RPMI7951 (cell line): Measurements from ENCODE around the gene SLC25A6. TPM values are rescaled to one million over a fixed set of nuclear protein-coding genes. Genes with fewer than 3 reads are reported as not detected.
"Not testable (repeated sequence)": the region's sequence is repeated elsewhere in the genome, so short reads cannot be mapped to it uniquely, and the experiment has no call there.

ENCODE experiments used
- DNase-seq: peaks from one replicate; pipeline ENCODE4 v3.0.0-alpha.2; 2012; ENCODE audit warnings: low read depth
- total RNA-seq: library from RNA; depleted of rRNA; stranded (reverse); fragments of >200 nt; shearing (Covaris generic); gene quantifications from 2 replicates; pipeline ENCODE4 v1.2.3, GENCODE V29; 2014; rRNA removed

SLC25A6 gene
- total RNA-seq, 1 experiment from 2014 or later = 89.4 TPM

GRCh38 chrX:1354036-1355019 is 37.6 kb downstream of the SLC25A6 start:
- DNase-seq = no peak

- DNase-seq = no peak
These were observed 39.8 kb downstream of the SLC25A6 start for GRCh38 chrX:1351981-1352714.

DNA sequence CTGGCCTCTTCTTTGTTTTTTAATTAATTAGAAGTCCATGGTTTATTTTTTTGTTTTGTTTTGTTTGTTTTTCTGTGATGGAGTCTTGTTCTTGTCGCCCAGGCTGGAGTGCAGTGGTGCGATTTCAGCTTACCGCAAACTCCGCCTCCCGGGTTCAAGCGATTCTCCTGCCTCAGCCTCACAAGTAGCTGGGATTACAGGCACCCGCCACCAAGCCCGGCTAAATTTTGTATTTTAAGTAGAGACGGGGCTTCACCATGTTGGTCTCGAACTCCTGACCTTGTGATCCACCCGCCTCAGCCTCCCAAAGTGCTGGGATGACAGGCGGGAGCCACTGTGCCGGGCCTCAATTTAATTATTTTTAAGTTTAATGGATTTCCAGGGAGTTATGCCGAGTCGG is 42.3 kb downstream of the SLC25A6 start:
- not testable (repeated sequence) for DNase-seq

DNA sequence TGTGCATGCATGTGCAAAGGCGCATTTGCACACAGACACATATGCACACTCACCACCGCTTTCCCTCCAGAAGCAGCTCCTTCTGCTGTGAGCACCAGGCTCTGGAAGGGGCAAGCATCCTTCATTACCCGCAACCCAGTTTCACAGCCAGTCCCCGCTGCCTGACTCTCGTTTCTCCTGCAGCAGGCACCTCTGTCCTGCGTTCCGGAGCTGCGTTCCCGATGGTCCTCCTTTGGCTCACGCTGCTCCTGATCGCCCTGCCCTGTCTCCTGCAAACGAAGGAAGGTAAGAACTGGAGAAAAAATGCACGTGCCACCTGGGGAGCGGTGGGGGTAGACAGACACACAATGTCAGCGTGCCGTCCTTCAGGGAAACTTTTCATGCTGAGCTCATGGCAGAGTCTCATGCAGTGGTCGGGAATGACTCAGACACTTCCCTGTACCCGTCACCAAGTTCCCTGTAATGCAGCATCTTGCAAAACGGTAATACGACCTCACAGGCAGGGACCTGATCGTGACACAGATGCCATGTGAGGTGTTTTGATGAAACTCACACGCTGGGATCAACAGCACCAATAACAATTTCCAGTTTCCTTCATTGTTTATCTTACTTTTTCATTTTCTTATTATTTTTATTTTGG is 50.2 kb downstream of the SLC25A6 start:
- no peak for DNase-seq

DNA sequence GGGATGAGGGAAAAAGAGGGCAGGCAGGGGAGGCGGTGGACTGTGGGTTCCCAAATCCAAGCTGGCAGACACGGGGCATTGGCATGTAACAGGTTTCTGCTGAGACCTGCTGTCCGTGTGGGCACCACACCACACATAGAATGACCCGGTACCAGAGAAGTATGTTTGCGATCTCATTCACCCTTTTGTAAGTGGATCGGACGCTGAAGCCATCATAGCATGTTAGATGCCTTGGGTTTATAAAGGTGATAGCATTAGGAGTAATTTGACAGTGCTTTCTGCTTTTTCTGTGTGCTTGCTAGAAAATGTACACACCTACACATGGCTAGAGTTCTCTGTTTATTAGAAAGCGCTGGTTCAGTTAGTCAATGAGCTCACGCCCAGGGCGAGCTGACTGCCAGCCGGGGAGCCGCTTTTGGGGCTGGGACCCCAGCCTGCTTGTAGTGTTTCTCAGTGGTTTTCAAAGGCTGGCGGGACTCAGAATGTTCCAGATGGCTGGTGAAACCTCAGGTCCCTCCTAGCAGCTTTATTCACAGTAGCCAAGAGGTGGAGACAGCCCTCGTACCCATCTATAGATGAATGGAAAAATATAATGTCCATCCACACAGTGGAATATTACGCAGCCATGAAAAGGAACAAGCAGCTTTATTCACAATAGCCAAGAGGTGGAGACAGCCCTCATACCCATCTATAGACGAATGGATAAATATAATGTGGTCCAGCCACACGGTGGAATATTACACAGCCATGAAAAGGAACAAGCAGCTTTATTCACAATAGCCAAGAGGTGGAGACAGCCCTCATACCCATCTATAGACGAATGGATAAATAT is 54.7 kb downstream of the SLC25A6 start:
- DNase-seq = no peak

DNA sequence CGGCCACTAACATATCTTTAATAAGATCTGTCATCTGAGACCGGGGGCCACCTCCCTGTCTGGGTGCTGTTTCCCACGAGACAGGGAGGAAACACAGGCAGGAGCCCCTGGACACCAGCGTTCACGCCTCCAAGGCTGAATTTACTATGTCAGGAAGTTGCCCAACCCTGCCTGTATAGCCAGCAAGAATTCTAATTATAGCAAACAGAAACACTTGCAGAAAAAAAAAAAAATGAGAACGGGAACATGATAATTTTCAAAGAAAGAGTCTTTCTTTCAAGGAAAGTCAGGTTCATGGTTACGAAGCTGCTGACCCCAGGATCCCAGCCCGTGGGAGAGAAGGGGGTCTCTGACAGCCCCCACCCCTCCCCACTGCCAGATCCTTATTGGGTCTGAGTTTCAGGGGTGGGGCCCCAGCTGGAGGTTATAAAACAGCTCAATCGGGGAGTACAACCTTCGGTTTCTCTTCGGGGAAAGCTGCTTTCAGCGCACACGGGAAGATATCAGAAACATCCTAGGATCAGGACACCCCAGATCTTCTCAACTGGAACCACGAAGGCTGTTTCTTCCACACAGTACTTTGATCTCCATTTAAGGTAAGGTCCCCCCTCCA is 55.5 kb downstream of the SLC25A6 start, which contains the start of gene IL3RA:
Gene IL3RA, plus strand, starts transcription at position 455 of the 613 bp plus-strand sequence. CDS start 4,981 bp downstream, outside the sequence.
- peak; percentile 25 for DNase-seq

Other genes starting within 250 kb of the SLC25A6 start
- not detected in 2 replicates for gene CRLF2, start 179.5 kb downstream of the SLC25A6 start, total RNA-seq
- 0.96 TPM in 1 of 2 replicates, not detected in the other for gene CSF2RA, start 123.3 kb downstream of the SLC25A6 start, total RNA-seq
- gene IL3RA, start 55.3 kb downstream of the SLC25A6 start, total RNA-seq = not detected in 2 replicates
- gene ASMTL, start 60.8 kb upstream of the SLC25A6 start, total RNA-seq = 4.8 and 5.6 TPM in 2 replicates
- gene P2RY8, start 145.1 kb upstream of the SLC25A6 start, total RNA-seq = 0.20 TPM in 1 of 2 replicates, not detected in the other
- gene AKAP17A, start 199.5 kb upstream of the SLC25A6 start, total RNA-seq = 8.7 and 10.9 TPM in 2 replicates
- not detected in 2 replicates for gene ASMT, start 222.9 kb upstream of the SLC25A6 start, total RNA-seq